Adrenal gland (tissue), 12 donors: ENCODE results near the gene CLEC10A. TPM values are rescaled to one million over a fixed set of nuclear protein-coding genes. Genes with fewer than 3 reads are reported as not detected.

ENCODE experiments used
- DNase-seq, 7 donors: peaks; one replicate each; pipeline ENCODE4 v3.0.0-alpha.2; 2019 to 2020
- H3K27ac ChIP-seq, 5 donors: fragments of 200-600 bp; sonication (generic) in 4 of 5; 1 replicate in 3 of 5; 2 replicates in 2 of 5; pipeline versions ENCODE4 v1.5.1 to v1.8.0; 2016 to 2020; ENCODE audit warnings: mild to moderate bottlenecking in 1 of 5
- H3K27me3 ChIP-seq: fragments of 200-600 bp; 2 replicates; pipeline ENCODE4 v1.8.0; 2021
- H3K36me3 ChIP-seq, 2 donors: fragments of 200-600 bp; replicated peaks in 1 of 2; 1 replicate in 1 of 2; 2 replicates in 1 of 2; pipeline versions ENCODE4 v1.5.1 to v1.8.0; 2018 to 2022
- H3K4me1 ChIP-seq, 2 donors: fragments of 200-600 bp; replicated peaks in 1 of 2; 1 replicate in 1 of 2; 2 replicates in 1 of 2; pipeline versions ENCODE4 v1.5.1 to v1.8.0; 2018 to 2021
- H3K4me3 ChIP-seq, 4 donors: fragments of 200-600 bp; sonication (generic) in 3 of 4; one replicate each; pipeline ENCODE4 v1.5.1; 2016 to 2018
- H3K9me3 ChIP-seq, 3 donors: fragments of 200-600 bp; sonication (generic) in 1 of 3; replicated peaks in 1 of 3; 1 replicate in 2 of 3; 2 replicates in 1 of 3; pipeline versions ENCODE4 v1.5.1 to v1.8.0; 2016 to 2021
- CTCF ChIP-seq, 6 experiments: fragments of 450-650 bp in 4 of 6; fragments of 200-600 bp in 2 of 6; sonication (generic) in 1 of 6; IDR thresholded peaks; 1 replicate in 5 of 6; 2 replicates in 1 of 6; pipeline versions ENCODE4 v1.5.1 to v1.8.0; 2016 to 2021; ENCODE audit warnings: antibody characterized with exemption in 6 of 6, mild to moderate bottlenecking in 2 of 6, moderate library complexity in 1 of 6
- POLR2A ChIP-seq, 2 donors: fragments of 450-650 bp; IDR thresholded peaks; one replicate each; pipeline ENCODE4 v1.6.1; 2017; ENCODE audit warnings: antibody characterized with exemption in 2 of 2, mild to moderate bottlenecking in 2 of 2, moderate library complexity in 1 of 2
- WGBS, 4 donors: extraction: QIAGEN DNeasy Blood & Tissue Kit in 2 of 4; methylation state at CpG; one replicate each; pipeline versions ENCODE4 v1.1.5 to v1.1.7; 2013 to 2017; 5-methylcytosine and 5-hydroxymethylcytosine counted together
- intact Hi-C, 2 donors: fragments of 100-400 bp; cut with DNase I; formaldehyde crosslinking; loops; one replicate each; pipeline versions ENCODE4 v1.14.1 to v1.15.0; 2022 to 2023
- polyA plus RNA-seq, 3 donors: library from polyadenylated mRNA; stranded (reverse); fragments of 200-250 nt in 2 of 3; fragments of 350-450 nt in 1 of 3; fragmentation: Illumina TruSeq in 1 of 3; extraction: RNeasy Lipid Tissue Mini Kit (QIAGEN cat#74804) in 1 of 3; gene quantifications; one replicate each; pipeline ENCODE4 v1.2.3, GENCODE V29; 2013 to 2014
- total RNA-seq, 9 donors: library from RNA; depleted of rRNA in 4 of 9; stranded (reverse); fragments of >200 nt in 4 of 9; fragments of 120-200 nt in 1 of 9; fragmentation: NEBNext Ultra II Directional in 1 of 9; extraction: Animal tissue kit (Norgen Biotek cat#: 25700) in 1 of 9; gene quantifications; one replicate each; pipeline versions ENCODE4 v1.1.0 to v1.2.4, GENCODE V29; 2013 to 2023
- donor health status: healthy with polysubstance abuse.
- donor health status: Bipolar disorder and iron deficiency.
- donor health status: DM: yes; HTN: yes; CAD: no.
- donor health status: DM: no; HTN: no; CAD: no.
- donor health status: DM: no; HTN: no; CAD: no.
- donor health status: DM: yes; HTN: yes; CAD: no.

CLEC10A gene
- total and polyA plus RNA-seq, 12 donors: 0.83 to 14.1 (median 4.7) TPM

DNA sequence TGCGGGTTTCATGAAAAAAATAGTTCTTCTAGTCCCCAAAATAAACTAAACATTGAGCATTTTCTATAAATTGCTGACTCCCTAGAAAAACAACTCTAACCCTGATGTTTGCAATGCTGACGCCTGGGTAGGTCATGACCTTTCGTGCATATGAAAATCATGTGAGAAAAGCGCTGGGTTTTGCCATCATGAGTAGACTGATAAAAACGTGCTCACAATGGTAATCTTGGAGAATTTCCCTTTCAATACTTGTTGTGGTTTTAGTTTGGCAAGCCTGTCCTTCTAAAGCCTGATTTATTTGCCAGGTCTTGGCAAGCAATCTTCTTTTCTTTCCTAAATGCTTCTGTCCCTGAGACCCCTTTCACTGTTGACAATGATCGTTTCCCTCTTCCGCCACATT is 4.0 kb upstream of the CLEC10A start:
- DNase-seq: peak in 1 of 7 donors; percentile 22
- no peak for TF ChIP-seq POLR2A (IDR thresholded peaks at IDR 0.05)
- TF ChIP-seq CTCF (IDR thresholded peaks at IDR 0.05): no peak
- Histone ChIP-seq H3K9me3 (no peaks in the 10 kb centered on the region), H3K4me1 (no peaks in the 10 kb centered on the region), H3K36me3 (no peaks in the 10 kb centered on the region), H3K27me3 (no peaks in the 10 kb centered on the region), H3K4me3 (no peak overlapping the region), H3K27ac (no peak overlapping the region)
- 34 to 37% (median 35%) methylated on average over 7 of the region's 7 CpGs for WGBS, 4 donors
- intact Hi-C loops: no loop called here

- H3K27ac ChIP-seq: no peak overlapping the region
- intact Hi-C loops: no loop called here
- no peaks in the 10 kb centered on the region for H3K9me3 ChIP-seq
- H3K4me1 ChIP-seq: no peaks in the 10 kb centered on the region
- no peak overlapping the region for H3K4me3 ChIP-seq
- H3K36me3 ChIP-seq: no peaks in the 10 kb centered on the region
- TF ChIP-seq POLR2A (IDR thresholded peaks at IDR 0.05) (no peak), CTCF (IDR thresholded peaks at IDR 0.05) (no peak)
- 58 to 75% (median 69%) methylated on average over 4 of the region's 4 CpGs for WGBS, 4 donors
- DNase-seq: no peak
- no peaks in the 10 kb centered on the region for H3K27me3 ChIP-seq
Measured at GRCh38 chr17:7083592-7083991, 3.5 kb upstream of the CLEC10A start.

DNA sequence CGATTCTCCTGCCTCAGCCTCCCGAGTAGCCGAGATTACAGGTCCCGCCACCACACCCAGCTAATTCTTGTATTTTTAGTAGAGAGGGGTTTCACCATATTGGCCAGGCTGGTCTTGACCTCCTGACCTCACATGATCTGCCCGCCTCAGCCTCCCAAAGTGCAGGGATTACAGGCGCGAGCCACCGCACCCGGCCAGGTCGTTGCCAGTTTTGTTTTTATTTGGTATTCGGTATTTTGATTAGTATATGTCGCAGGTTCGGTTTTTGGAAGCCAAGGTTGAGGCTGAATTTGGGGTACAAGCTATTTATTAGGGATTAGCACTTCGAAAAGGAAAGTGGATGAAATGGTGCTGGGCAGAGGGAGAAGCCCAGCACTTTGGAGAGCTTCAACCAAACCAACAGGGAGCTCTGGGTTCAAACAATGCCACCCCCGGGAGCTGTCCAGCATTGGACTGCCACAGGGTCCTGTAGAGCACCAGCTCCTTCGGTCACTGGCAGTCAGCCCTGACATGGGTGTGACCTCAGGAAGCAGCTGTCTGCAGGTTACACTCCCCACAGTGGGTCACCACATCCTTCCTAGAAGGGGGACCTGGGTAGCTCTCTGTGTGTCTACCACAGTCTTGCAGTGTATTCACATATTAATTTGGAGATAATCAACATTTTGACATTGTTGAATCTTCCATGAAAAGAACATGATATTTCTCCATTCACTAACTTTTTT is 1.5 kb upstream of the CLEC10A start:
- H3K36me3 ChIP-seq: no peaks in the 10 kb centered on the region
- no peaks in the 10 kb centered on the region for H3K27me3 ChIP-seq
- H3K27ac ChIP-seq: no peak overlapping the region
- H3K4me3 ChIP-seq: no peak overlapping the region
- intact Hi-C loops: no loop called here
- no peak for DNase-seq
- WGBS, 4 donors: 76 to 85% (median 81%) methylated on average over 16 of the region's 16 CpGs
- no peaks in the 10 kb centered on the region for H3K4me1 ChIP-seq
- no peaks in the 10 kb centered on the region for H3K9me3 ChIP-seq
- TF ChIP-seq CTCF (IDR thresholded peaks at IDR 0.05): no peak
- TF ChIP-seq POLR2A (IDR thresholded peaks at IDR 0.05): no peak

DNA sequence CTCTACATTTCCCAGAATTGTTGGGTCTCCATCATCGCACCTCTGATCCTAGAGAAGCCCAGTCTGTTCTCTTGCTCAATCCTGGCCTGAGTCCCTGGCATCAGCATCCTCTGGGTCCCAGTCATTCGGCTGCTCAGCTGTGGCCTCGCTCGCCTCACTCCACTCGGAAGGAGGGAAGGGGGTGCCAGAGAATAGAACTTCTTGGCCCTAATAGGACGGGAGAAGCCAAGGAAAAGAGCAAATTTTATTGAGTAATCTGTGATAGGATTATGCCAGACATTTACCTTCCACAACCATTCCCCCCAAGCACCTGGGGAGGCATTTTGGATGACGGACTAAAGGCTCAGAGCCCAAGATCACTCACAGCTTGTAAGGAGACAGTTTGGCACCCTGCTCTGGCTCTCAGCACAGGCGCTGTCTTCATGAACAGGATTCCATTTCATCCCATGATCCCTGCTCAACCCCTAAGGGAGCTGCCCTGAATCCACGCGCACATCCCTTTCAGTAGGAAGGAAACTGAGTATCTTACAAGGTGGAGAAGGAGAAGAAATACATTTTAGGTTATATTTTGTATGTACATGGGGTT is 498 bp upstream of the CLEC10A start:
- 62 to 82% (median 75%) methylated on average over 9 to 10 of the region's 10 CpGs for WGBS, 4 donors
- DNase-seq: no peak
- Histone ChIP-seq H3K4me3 (no peak overlapping the region), H3K4me1 (no peaks in the 10 kb centered on the region), H3K9me3 (no peaks in the 10 kb centered on the region), H3K27ac (no peak overlapping the region), H3K27me3 (no peaks in the 10 kb centered on the region), H3K36me3 (no peaks in the 10 kb centered on the region)
- TF ChIP-seq POLR2A (IDR thresholded peaks at IDR 0.05) (no peak), CTCF (IDR thresholded peaks at IDR 0.05) (no peak)
- intact Hi-C loops: no loop called here
